HepG2 (cell line): Measurements from ENCODE around the gene SAMD4A. TPM values are rescaled to one million over a fixed set of nuclear protein-coding genes. Genes with fewer than 3 reads are reported as not detected.

Source experiments
- ATAC-seq: fragments of 200-7000 bp; cut with Tn5 transposase; 3 replicates; pipeline ENCODE4 v1.9.1; 2020; ENCODE audit warnings: mild to moderate bottlenecking, moderate library complexity
- BruUV-seq: library from RNA; stranded (reverse); fragments of 400-500 nt; replicated peaks from 2 replicates; lab custom pipeline; 2021; lab: Mats Ljungman, UMichigan
- CTCF ChIA-PET: fragments of 300-600 bp; formaldehyde crosslinking; extraction: SDS; loops from one replicate; lab custom pipeline; 2021; ENCODE audit warnings: low total read pairs, inconsistent platforms, low intra/inter-chr PET ratio; lab: Yijun Ruan, JAX
- POLR2A ChIA-PET: fragments of 350-600 bp; sonication (Branson Sonifier 250); formaldehyde crosslinking; loops from one replicate; lab custom pipeline; 2020; ENCODE audit warnings: antibody characterized with exemption, inconsistent platforms; lab: Yijun Ruan, JAX
- DNase-seq: peaks from one replicate; pipeline ENCODE4 v3.0.0-alpha.2; 2015; ENCODE audit warnings: low spot score
- FAIRE-seq: peaks from 3 replicates; lab custom pipeline; 2011; peaks lifted over from hg19 to GRCh38; lab: Jason Lieb, UNC
- H2AFZ ChIP-seq: one replicate; pipeline ENCODE4 v1.6.1; 2011; ENCODE audit warnings: low read length, inconsistent platforms
- H3K27ac ChIP-seq: fragments of 300-600 bp; 3 replicates; pipeline ENCODE4 v1.8.0; 2011; ENCODE audit warnings: mixed run types, mild to moderate bottlenecking, mixed read lengths, low read length, inconsistent platforms; ENCODE audit not compliant: insufficient read depth; ENCODE audit errors: extremely low read length
- H3K27me3 ChIP-seq, 2 experiments: fragments of 200-600 bp in 1 of 2; 2 replicates in 1 of 2; 3 replicates in 1 of 2; pipeline versions ENCODE4 v1.6.0 to v1.8.0; 2011; ENCODE audit warnings: low read length in 2 of 2, mild to moderate bottlenecking in 2 of 2, moderate library complexity in 2 of 2, inconsistent platforms in 1 of 2; ENCODE audit not compliant: insufficient read depth in 2 of 2, control insufficient read depth in 1 of 2
- H3K36me3 ChIP-seq, 2 experiments: fragments of 200-600 bp in 1 of 2; replicated peaks in 1 of 2; 2 replicates in 1 of 2; 3 replicates in 1 of 2; pipeline versions ENCODE4 v1.5.1 to v1.8.0; 2011; ENCODE audit warnings: low read length in 2 of 2, inconsistent platforms in 1 of 2; ENCODE audit not compliant: insufficient read depth in 2 of 2, control insufficient read depth in 1 of 2
- H3K4me1 ChIP-seq: 2 replicates; pipeline ENCODE4 v1.5.1; 2012; ENCODE audit warnings: low read length, inconsistent platforms; ENCODE audit not compliant: insufficient read depth
- H3K4me2 ChIP-seq: 2 replicates; pipeline ENCODE4 v1.6.0; 2011; ENCODE audit warnings: low read depth, low read length, inconsistent platforms
- H3K4me3 ChIP-seq, 3 experiments: fragments of 200-600 bp in 1 of 3; sonication (generic), shearing (Covaris generic) in 1 of 3; replicated peaks in 1 of 3; 2 replicates each; pipeline ENCODE4 v1.5.1; 2011 to 2016; ENCODE audit warnings: low read length in 3 of 3, inconsistent platforms in 2 of 3, low read depth in 2 of 3, mild to moderate bottlenecking in 2 of 3, control low read depth in 1 of 3, mixed read lengths in 1 of 3; ENCODE audit not compliant: insufficient read depth in 1 of 3
- H3K79me2 ChIP-seq: one replicate; pipeline ENCODE4 v1.6.1; 2011; ENCODE audit warnings: low read length, inconsistent platforms; ENCODE audit not compliant: insufficient read depth
- H3K9ac ChIP-seq: 2 replicates; pipeline ENCODE4 v1.6.0; 2011; ENCODE audit warnings: mild to moderate bottlenecking, low read depth, low read length, inconsistent platforms; ENCODE audit not compliant: insufficient read depth
- H3K9me3 ChIP-seq: 2 replicates; pipeline ENCODE4 v1.5.1; 2012; ENCODE audit warnings: mild to moderate bottlenecking, low read length
- H4K20me1 ChIP-seq: 2 replicates; pipeline ENCODE4 v1.6.0; 2011; ENCODE audit warnings: inconsistent platforms, mild to moderate bottlenecking, low read length, moderate library complexity; ENCODE audit not compliant: insufficient read depth
- CCDC6 ChIP-seq: sonication (generic); formaldehyde crosslinking; IDR thresholded peaks from 2 replicates; pipeline ENCODE4 v1.8.1; 2022; ENCODE audit warnings: mild to moderate bottlenecking, missing genetic modification reagents, moderate library complexity
- FOXO1 ChIP-seq: sonication (generic); formaldehyde crosslinking; IDR thresholded peaks from 2 replicates; pipeline ENCODE4 v1.4.0; 2020; ENCODE audit warnings: missing genetic modification reagents
- HOXA9 ChIP-seq: sonication (generic); formaldehyde crosslinking; IDR thresholded peaks from 2 replicates; pipeline ENCODE4 v1.8.1; 2022; ENCODE audit warnings: missing genetic modification reagents, mild to moderate bottlenecking, moderate library complexity, borderline replicate concordance
- KAT7 ChIP-seq: IDR thresholded peaks from 2 replicates; pipeline ENCODE4 v1.6.1; 2018; ENCODE audit warnings: borderline replicate concordance, missing compliant biosample characterization
- KLF16 ChIP-seq, 2 experiments: sonication (generic) in 1 of 2; formaldehyde crosslinking in 1 of 2; IDR thresholded peaks; 2 replicates each; pipeline versions ENCODE4 v1.6.1 to v1.8.0; 2016 to 2023; ENCODE audit warnings: missing genetic modification reagents in 2 of 2, missing compliant biosample characterization in 1 of 2
- MZF1 ChIP-seq: sonication (generic); formaldehyde crosslinking; IDR thresholded peaks from 2 replicates; pipeline ENCODE4 v1.8.1; 2023; ENCODE audit warnings: mild to moderate bottlenecking, missing genetic modification reagents, borderline replicate concordance
- RARA ChIP-seq: IDR thresholded peaks from 2 replicates; pipeline ENCODE4 v1.6.1; 2016; ENCODE audit warnings: missing genetic modification reagents, missing compliant biosample characterization
- RNF219 ChIP-seq: sonication (generic); formaldehyde crosslinking; IDR thresholded peaks from 2 replicates; pipeline ENCODE4 v1.5.0; 2020; ENCODE audit warnings: mild to moderate bottlenecking, missing genetic modification reagents
- SMAD3 ChIP-seq: sonication (generic); formaldehyde crosslinking; IDR thresholded peaks from 2 replicates; pipeline ENCODE4 v1.4.0; 2020; ENCODE audit warnings: missing genetic modification reagents
- TBP ChIP-seq: sonication (generic); formaldehyde crosslinking; IDR thresholded peaks from 2 replicates; pipeline ENCODE4 v1.5.0; 2020; ENCODE audit warnings: missing genetic modification reagents
- TGIF2 ChIP-seq: IDR thresholded peaks from 2 replicates; pipeline ENCODE4 v1.6.1; 2016; ENCODE audit warnings: control low read depth, missing compliant biosample characterization
- ZNF326 ChIP-seq: sonication (generic); formaldehyde crosslinking; IDR thresholded peaks from 2 replicates; pipeline ENCODE4 v1.4.0; 2020; ENCODE audit warnings: missing genetic modification reagents, borderline replicate concordance
- ZNF484 ChIP-seq: sonication (generic); formaldehyde crosslinking; IDR thresholded peaks from 2 replicates; pipeline ENCODE4 v1.5.1; 2020; ENCODE audit warnings: mild to moderate bottlenecking, low read depth, missing genetic modification reagents, borderline replicate concordance
- ZNF713 ChIP-seq: sonication (generic); formaldehyde crosslinking; IDR thresholded peaks from 2 replicates; pipeline ENCODE4 v1.4.0; 2020; ENCODE audit warnings: mild to moderate bottlenecking, missing genetic modification reagents
- ZNF770 ChIP-seq: sonication (generic); formaldehyde crosslinking; IDR thresholded peaks from 2 replicates; pipeline ENCODE4 v1.5.0; 2020; ENCODE audit warnings: mild to moderate bottlenecking, missing genetic modification reagents
- WGBS: methylation state at CpG from one replicate; pipeline ENCODE4 v1.1.6; 2017; ENCODE audit warnings: low lambda C conversion rate; 5-methylcytosine and 5-hydroxymethylcytosine counted together
- in situ Hi-C: cut with HindIII; loops from 2 replicates; pipeline ENCODE4 v1.10.0; 2017; ENCODE audit warnings: low pct_unique_long_range_greater_than_20kb; ENCODE audit not compliant: extremely low pct_ligation_motif_present
- intact Hi-C: fragments of 100-400 bp; cut with micrococcal nuclease; formaldehyde crosslinking; loops from one replicate; pipeline ENCODE4 v1.10.0; 2022; ENCODE audit not compliant: unreplicated experiment
- polyA plus RNA-seq, 8 experiments: library from polyadenylated mRNA; depleted of rRNA in 3 of 8; stranded (reverse) in 7 of 8; unstranded in 1 of 8; fragments of >200 nt; fragmentation: Illumina TruSeq in 4 of 8; extraction: Trizol in 4 of 8; gene quantifications; 2 replicates each; pipeline versions ENCODE4 v1.2.1 to v1.2.3, GENCODE V29; 2011 to 2016; ENCODE audit warnings: low read depth in 4 of 8, missing spikeins in 1 of 8, mixed read lengths in 1 of 8; ENCODE audit not compliant: insufficient read depth in 1 of 8
- total RNA-seq, 5 experiments: library from RNA; depleted of rRNA; stranded (reverse); fragments of >200 nt; fragmentation: Illumina TruSeq; extraction: Trizol; gene quantifications; 2 replicates each; pipeline ENCODE4 v1.2.3, GENCODE V29; 2016; ENCODE audit warnings: low read depth in 1 of 5
- TF ChIP-seq, protein P1 (sequence below): sonication (generic); formaldehyde crosslinking; IDR thresholded peaks from 2 replicates; pipeline ENCODE4 v1.8.1; 2023; ENCODE audit warnings: mild to moderate bottlenecking, moderate library complexity, missing genetic modification reagents

Gene SAMD4A
- total and polyA plus RNA-seq, 2 of the 13 experiments (the other 11 are each of a cell fraction or from before 2014, with no cell fraction given), result 11.8 to 13.0 TPM

GRCh38 chr14:54829486-54830224, 262.7 kb downstream of the SAMD4A start (continued):
- TF ChIP-seq, protein P1, sequence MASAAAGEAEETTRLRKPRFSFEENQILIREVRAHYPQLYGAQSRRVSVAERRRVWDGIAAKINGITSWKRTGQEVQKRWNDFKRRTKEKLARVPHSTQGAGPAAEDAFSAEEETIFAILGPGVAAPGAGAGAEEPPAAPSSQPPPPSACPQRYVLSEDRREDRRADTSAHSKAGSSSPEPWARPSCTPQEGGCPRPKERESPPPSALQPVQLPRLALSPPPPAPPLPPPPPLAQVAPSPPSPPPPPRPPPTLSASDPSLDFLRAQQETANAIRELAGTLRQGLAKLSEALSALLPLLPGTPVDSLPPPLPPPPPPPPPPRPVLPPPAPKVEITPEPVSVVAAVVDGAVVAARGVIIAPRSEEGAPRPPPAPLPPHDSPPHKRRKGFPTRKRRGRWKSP, result no peak
- TF ChIP-seq, all 625 proteins: peak for 0

- ChIA-PET CTCF (no interaction called here), POLR2A (no interaction called here)
Measured at GRCh38 chr14:54830650-54831049, 263.7 kb downstream of the SAMD4A start.

More at GRCh38 chr14:54830650-54831049, 263.7 kb downstream of the SAMD4A start:
- Histone ChIP-seq H2AFZ (no peak overlapping the region), H3K27ac (no peak overlapping the region), H3K9ac (no peak overlapping the region), H3K4me1 (peaks cover 9% of the 10 kb centered on the region), H4K20me1 (no peaks in the 10 kb centered on the region), H3K36me3 (no peaks in the 10 kb centered on the region), H3K79me2 (no peaks in the 10 kb centered on the region), H3K4me2 (no peak overlapping the region), H3K4me3 (no peak overlapping the region), H3K9me3 (no peaks in the 10 kb centered on the region), H3K27me3 (no peaks in the 10 kb centered on the region)
- FAIRE-seq (no peak), ATAC-seq (no peak), DNase-seq (no peak)
- intact Hi-C loops (no loop called here), in situ Hi-C loops (no loop called here)
- TF ChIP-seq ZNF713 (CRISPR knock-in tag) (no peak), RARA (CRISPR knock-in tag) (no peak), KAT7 (CRISPR knock-in tag) (no peak), HOXA9 (CRISPR knock-in tag) (no peak), MZF1 (CRISPR knock-in tag) (no peak), TBP (CRISPR knock-in tag) (no peak), ZNF770 (CRISPR knock-in tag) (no peak), RNF219 (no peak), FOXO1 (CRISPR knock-in tag) (no peak), CCDC6 (CRISPR knock-in tag) (no peak), KLF16 (CRISPR knock-in tag; IDR thresholded peaks at IDR 0.05) (no peak), TGIF2 (CRISPR knock-in tag) (no peak), SMAD3 (CRISPR knock-in tag) (no peak), ZNF484 (CRISPR knock-in tag) (no peak), ZNF326 (CRISPR knock-in tag) (no peak)
- WGBS, result 83% methylated on average over 4 of the region's 4 CpGs
- no TSS peak for BruUV-seq
